GM12878 (cell line): ENCODE data around the gene C10orf105. TPM values are rescaled to one million over a fixed set of nuclear protein-coding genes. Genes with fewer than 3 reads are reported as not detected.

Experiments used
- ATAC-seq: fragments of 200-7000 bp; cut with Tn5 transposase; 3 replicates; pipeline ENCODE4 v1.9.1; 2020; ENCODE audit warnings: mild to moderate bottlenecking, moderate library complexity
- BruUV-seq: library from RNA; stranded (reverse); fragments of 400-500 nt; replicated peaks from 2 replicates; lab custom pipeline; 2021; lab: Mats Ljungman, UMichigan
- CTCF ChIA-PET: fragments of 300-600 bp; sonication (Branson Sonifier 250); formaldehyde crosslinking; extraction: SDS; loops from one replicate; lab custom pipeline; 2021; ENCODE audit warnings: inconsistent platforms; lab: Yijun Ruan, JAX
- POLR2A ChIA-PET: fragments of 350-600 bp; formaldehyde crosslinking; extraction: SDS; loops from one replicate; lab custom pipeline; 2021; ENCODE audit warnings: inconsistent platforms; lab: Charles Lee
- RAD21 ChIA-PET: fragments of 300-600 bp; sonication (Branson Sonifier 250); formaldehyde crosslinking; loops from one replicate; lab custom pipeline; 2023; ENCODE audit warnings: antibody characterized with exemption; ENCODE audit not compliant: unreplicated experiment; lab: Charles Lee
- SMC1A ChIA-PET: fragments of 300-600 bp; sonication (Branson Sonifier 250); formaldehyde crosslinking; loops from one replicate; lab custom pipeline; 2023; ENCODE audit not compliant: unreplicated experiment, uncharacterized antibody; lab: Charles Lee
- DNase-seq: peaks from one replicate; pipeline ENCODE4 v3.0.0-alpha.2; 2011; ENCODE audit warnings: low read depth, low spot score
- FAIRE-seq: peaks from 3 replicates; lab custom pipeline; 2011; peaks lifted over from hg19 to GRCh38; lab: Jason Lieb, UNC
- H2AFZ ChIP-seq: 2 replicates; pipeline ENCODE4 v1.6.0; 2011; ENCODE audit warnings: low read depth, low read length, control low read depth; ENCODE audit not compliant: control insufficient read depth
- H3K27ac ChIP-seq: 2 replicates; pipeline ENCODE4 v1.5.1; 2011; ENCODE audit warnings: control low read depth; ENCODE audit not compliant: control insufficient read depth, insufficient read depth
- H3K27me3 ChIP-seq, 2 experiments: replicated peaks in 1 of 2; 2 replicates each; pipeline versions ENCODE4 v1.6.0 to v1.6.1; 2011; ENCODE audit warnings: low read length in 1 of 2; ENCODE audit not compliant: control insufficient read depth in 2 of 2, insufficient read depth in 2 of 2
- H3K36me3 ChIP-seq, 2 experiments: 2 replicates each; pipeline ENCODE4 v1.5.1; 2011; ENCODE audit warnings: low read length in 1 of 2; ENCODE audit not compliant: control insufficient read depth in 2 of 2, insufficient read depth in 2 of 2
- H3K4me1 ChIP-seq: 2 replicates; pipeline ENCODE4 v1.6.1; 2011; ENCODE audit warnings: mild to moderate bottlenecking, low read length, moderate library complexity, mixed read lengths; ENCODE audit not compliant: control insufficient read depth, insufficient read depth
- H3K4me2 ChIP-seq: 2 replicates; pipeline ENCODE4 v1.6.0; 2011; ENCODE audit warnings: control low read depth; ENCODE audit not compliant: control insufficient read depth, insufficient read depth
- H3K4me3 ChIP-seq: fragments of 200-600 bp; sonication (generic); 2 replicates; pipeline ENCODE4 v1.5.1; 2016
- H3K79me2 ChIP-seq: 2 replicates; pipeline ENCODE4 v1.6.0; 2011; ENCODE audit warnings: low read length; ENCODE audit not compliant: control insufficient read depth, insufficient read depth
- H3K9ac ChIP-seq: 2 replicates; pipeline ENCODE4 v1.8.0; 2011; ENCODE audit warnings: low read length, control low read depth, mixed read lengths; ENCODE audit not compliant: control insufficient read depth, insufficient read depth
- H3K9me3 ChIP-seq: replicated peaks from 3 replicates; pipeline ENCODE4 v1.5.1; 2011; ENCODE audit warnings: mild to moderate bottlenecking, low read length; ENCODE audit not compliant: control insufficient read depth, insufficient read depth
- H4K20me1 ChIP-seq: 2 replicates; pipeline ENCODE4 v1.6.0; 2011; ENCODE audit not compliant: control insufficient read depth, insufficient read depth
- CHD4 ChIP-seq: fragments of 200-600 bp; sonication (generic); IDR thresholded peaks from 2 replicates; pipeline ENCODE4 v1.6.1; 2016; ENCODE audit warnings: mild to moderate bottlenecking
- CREB1 ChIP-seq: IDR thresholded peaks from 2 replicates; pipeline ENCODE4 v1.6.1; 2012; ENCODE audit warnings: low read depth, mild to moderate bottlenecking, inconsistent platforms
- EZH2 ChIP-seq: IDR thresholded peaks from 2 replicates; pipeline ENCODE4 v1.6.1; 2012; ENCODE audit warnings: low read depth, mild to moderate bottlenecking, control low read depth, inconsistent platforms, low read length, borderline replicate concordance; ENCODE audit not compliant: control insufficient read depth
- FOXM1 ChIP-seq: IDR thresholded peaks from 2 replicates; pipeline ENCODE4 v1.6.1; 2012; ENCODE audit warnings: low read depth, mild to moderate bottlenecking, inconsistent platforms, low read length, moderate library complexity
- MAX ChIP-seq: IDR thresholded peaks from 2 replicates; pipeline ENCODE4 v1.6.1; 2012; ENCODE audit warnings: low read depth, low read length, improper control_type of control experiment
- PBX3 ChIP-seq: IDR thresholded peaks from 2 replicates; pipeline ENCODE4 v1.6.1; 2011; ENCODE audit warnings: mild to moderate bottlenecking, low read depth, low read length, moderate library complexity; ENCODE audit not compliant: insufficient replicate concordance
- PKNOX1 ChIP-seq: fragments of 450-650 bp; IDR thresholded peaks from 2 replicates; pipeline ENCODE4 v1.6.1; 2016; ENCODE audit warnings: mild to moderate bottlenecking
- SPI1 ChIP-seq: IDR thresholded peaks from 2 replicates; pipeline ENCODE4 v1.6.1; 2011; ENCODE audit warnings: low read depth, mild to moderate bottlenecking, low read length, moderate library complexity, borderline replicate concordance; ENCODE audit not compliant: insufficient read depth
- STAT1 ChIP-seq: fragments of 450-650 bp; conservative IDR thresholded peaks from 2 replicates; pipeline ENCODE4 v1.6.1; 2014; ENCODE audit warnings: antibody characterized with exemption, mild to moderate bottlenecking
- TARDBP ChIP-seq: IDR thresholded peaks from 2 replicates; pipeline ENCODE4 v1.6.1; 2016; ENCODE audit warnings: borderline replicate concordance
- ZNF207 ChIP-seq: fragments of 450-650 bp; IDR thresholded peaks from 2 replicates; pipeline ENCODE4 v1.6.1; 2014; ENCODE audit warnings: antibody characterized with exemption, mild to moderate bottlenecking, borderline replicate concordance
- ZNF592 ChIP-seq: fragments of 450-650 bp; IDR thresholded peaks from 2 replicates; pipeline ENCODE4 v1.6.1; 2017; ENCODE audit warnings: mild to moderate bottlenecking, moderate library complexity
- ZNF687 ChIP-seq: fragments of 450-650 bp; IDR thresholded peaks from 2 replicates; pipeline ENCODE4 v1.6.1; 2017; ENCODE audit warnings: mild to moderate bottlenecking, moderate library complexity
- WGBS: methylation state at CpG from one replicate; pipeline ENCODE4 v1.1.6; 2016; ENCODE audit warnings: low lambda C conversion rate; ENCODE audit not compliant: insufficient replicate concordance, insufficient coverage; ENCODE audit errors: missing lambda C conversion rate; 5-methylcytosine and 5-hydroxymethylcytosine counted together
- in situ Hi-C: fragments of 300-500 bp; cut with MboI; formaldehyde crosslinking; loops from 9 replicates; pipeline ENCODE4 v1.14.3; 2018; ENCODE audit warnings: mixed read lengths
- intact Hi-C: fragments of 100-400 bp; cut with micrococcal nuclease; formaldehyde crosslinking; loops from one replicate; pipeline ENCODE4 v1.14.2; 2022; ENCODE audit not compliant: unreplicated experiment
- polyA plus RNA-seq, 11 experiments: library from polyadenylated mRNA; depleted of rRNA in 4 of 11; unstranded in 6 of 11; stranded (reverse) in 5 of 11; fragments of >200 nt; fragmentation: Nextera tagmentation in 4 of 11; fragmentation: Illumina TruSeq in 1 of 11; extraction: Ambion mirVana in 4 of 11; extraction: Trizol in 1 of 11; gene quantifications; 1 replicate in 1 of 11; 2 replicates in 10 of 11; pipeline versions ENCODE4 v1.2.1 to v1.2.3, GENCODE V29; 2011 to 2016; ENCODE audit warnings: inconsistent platforms in 2 of 11, missing spikeins in 2 of 11, low read depth in 1 of 11
- total RNA-seq, 4 experiments: library from RNA; depleted of rRNA in 3 of 4; stranded (reverse); fragments of >200 nt in 3 of 4; fragmentation: Illumina TruSeq in 1 of 4; extraction: Trizol in 1 of 4; gene quantifications; 2 replicates each; pipeline versions ENCODE4 v1.2.1 to v1.2.3, GENCODE V29; 2013 to 2021

The C10orf105 gene
- total and polyA plus RNA-seq, 10 of the 15 experiments (the other 5 are each of a cell fraction or from before 2014, with no cell fraction given), result 0.04 to 0.06 (median 0.05) TPM; not detected in 7

GRCh38 chr10:71741671-71742070 lies 22.1 kb upstream of the C10orf105 start:
- Histone ChIP-seq H3K27ac (no peak overlapping the region), H2AFZ (no peak overlapping the region), H3K27me3 (no peaks in the 10 kb centered on the region), H3K4me2 (no peak overlapping the region), H3K9me3 (no peaks in the 10 kb centered on the region; the same call in 2 of the 3 replicates), H3K4me1 (peaks cover 12% of the 10 kb centered on the region), H4K20me1 (no peaks in the 10 kb centered on the region), H3K79me2 (no peaks in the 10 kb centered on the region), H3K9ac (no peak overlapping the region), H3K36me3 (no peaks in the 10 kb centered on the region), H3K4me3 (no peak overlapping the region)
- in situ Hi-C loops (no loop called here), intact Hi-C loops (no loop called here)
- ChIA-PET POLR2A (no interaction called here), SMC1A (interaction anchor here (1.0 to 3.7 kb wide), 2 partner anchors 9 to 27 kb away, joined by 3 to 13 read pairs; no protein-coding TSS in a partner anchor), CTCF (interaction anchor here (1.2 to 2.6 kb wide), 3 partner anchors 31 to 44 kb away, joined by 4 to 6 read pairs (median 4); no protein-coding TSS in a partner anchor), RAD21 (no interaction called here)
- no peak for FAIRE-seq
- WGBS, result 92% methylated on average over 19 of the region's 20 CpGs
- ATAC-seq, result no peak
- no peak for DNase-seq
- no TSS peak for BruUV-seq
- TF ChIP-seq ZNF687 (no peak), CHD4 (no peak), PKNOX1 (no peak), EZH2 (no peak), FOXM1 (no peak), TARDBP (no peak), ZNF592 (no peak), PBX3 (no peak), STAT1 (no peak), SPI1 (no peak), MAX (no peak), CREB1 (no peak), ZNF207 (no peak)
